Measurements from ENCODE around the gene ATP10D. TPM values are rescaled to one million over a fixed set of nuclear protein-coding genes. Genes with fewer than 3 reads are reported as not detected.

Gene ATP10D
- total and polyA plus RNA-seq, 8 donors = 1.5 to 72.9 (median 7.3) TPM

DNA sequence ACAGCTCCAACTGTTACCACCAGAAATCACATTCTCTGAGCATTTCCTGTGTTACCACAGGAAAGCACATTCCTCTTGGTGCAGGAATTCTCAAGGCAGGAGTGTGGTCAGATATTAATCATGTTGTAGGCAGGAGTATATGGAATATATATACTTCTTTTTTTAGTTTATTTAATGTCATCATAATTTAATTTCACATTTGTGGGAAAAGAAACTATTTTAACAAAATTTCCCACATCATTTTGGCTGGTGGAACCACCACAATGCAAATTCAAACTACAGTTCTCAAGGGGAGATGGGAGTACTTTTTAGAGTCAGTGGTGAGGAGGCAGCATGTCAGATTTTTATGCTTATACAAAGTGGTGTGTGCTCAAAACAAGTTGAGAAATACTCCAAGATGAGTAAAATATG, 139.0 kb downstream of the ATP10D start:
- TF ChIP-seq POLR2AphosphoS5 (IDR thresholded peaks at IDR 0.05) (no peak), EP300 (IDR thresholded peaks at IDR 0.05) (no peak), POLR2A (IDR thresholded peaks at IDR 0.05) (no peak)
- TF ChIP-seq, protein P1, sequence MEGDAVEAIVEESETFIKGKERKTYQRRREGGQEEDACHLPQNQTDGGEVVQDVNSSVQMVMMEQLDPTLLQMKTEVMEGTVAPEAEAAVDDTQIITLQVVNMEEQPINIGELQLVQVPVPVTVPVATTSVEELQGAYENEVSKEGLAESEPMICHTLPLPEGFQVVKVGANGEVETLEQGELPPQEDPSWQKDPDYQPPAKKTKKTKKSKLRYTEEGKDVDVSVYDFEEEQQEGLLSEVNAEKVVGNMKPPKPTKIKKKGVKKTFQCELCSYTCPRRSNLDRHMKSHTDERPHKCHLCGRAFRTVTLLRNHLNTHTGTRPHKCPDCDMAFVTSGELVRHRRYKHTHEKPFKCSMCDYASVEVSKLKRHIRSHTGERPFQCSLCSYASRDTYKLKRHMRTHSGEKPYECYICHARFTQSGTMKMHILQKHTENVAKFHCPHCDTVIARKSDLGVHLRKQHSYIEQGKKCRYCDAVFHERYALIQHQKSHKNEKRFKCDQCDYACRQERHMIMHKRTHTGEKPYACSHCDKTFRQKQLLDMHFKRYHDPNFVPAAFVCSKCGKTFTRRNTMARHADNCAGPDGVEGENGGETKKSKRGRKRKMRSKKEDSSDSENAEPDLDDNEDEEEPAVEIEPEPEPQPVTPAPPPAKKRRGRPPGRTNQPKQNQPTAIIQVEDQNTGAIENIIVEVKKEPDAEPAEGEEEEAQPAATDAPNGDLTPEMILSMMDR (IDR thresholded peaks at IDR 0.05) = no peak
- no peak overlapping the region for H3K4me3 ChIP-seq
- DNase-seq = no peak
- intact Hi-C loops (cut with DNase I; ENCODE audit: low total_unique reads) = no loop called here
- H3K27ac ChIP-seq = no peak overlapping the region
- H3K9me3 ChIP-seq = no peaks in the 10 kb centered on the region
- H3K36me3 ChIP-seq = no peaks in the 10 kb centered on the region
- H3K4me1 ChIP-seq = no peaks in the 10 kb centered on the region
- H3K27me3 ChIP-seq = no peaks in the 10 kb centered on the region

GRCh38 chr4:47631161-47631560, 146.1 kb downstream of the ATP10D start:
- Histone ChIP-seq H3K27ac (no peak overlapping the region), H3K4me3 (no peak overlapping the region), H3K4me1 (no peaks in the 10 kb centered on the region), H3K36me3 (no peaks in the 10 kb centered on the region), H3K9me3 (no peaks in the 10 kb centered on the region), H3K27me3 (no peaks in the 10 kb centered on the region)
- no peak for DNase-seq
- WGBS, 5 donors = 86 to 94% (median 89%) methylated on average over 4 of the region's 4 CpGs
- intact Hi-C loops (cut with DNase I; ENCODE audit: low total_unique reads) = no loop called here
- TF ChIP-seq EP300 (IDR thresholded peaks at IDR 0.05) (no peak), POLR2A (IDR thresholded peaks at IDR 0.05) (no peak), POLR2AphosphoS5 (IDR thresholded peaks at IDR 0.05) (no peak)
- TF ChIP-seq, protein P1 (IDR thresholded peaks at IDR 0.05) = no peak

GRCh38 chr4:47639531-47639930, 154.5 kb downstream of the ATP10D start:
- 65 to 79% (median 73%) methylated on average over 3 of the region's 3 CpGs for WGBS, 5 donors
- TF ChIP-seq POLR2A (IDR thresholded peaks at IDR 0.05) (no peak), POLR2AphosphoS5 (IDR thresholded peaks at IDR 0.05) (no peak), EP300 (IDR thresholded peaks at IDR 0.05) (no peak)
- TF ChIP-seq, protein P1 (IDR thresholded peaks at IDR 0.05) = no peak
- Histone ChIP-seq H3K27ac (no peak overlapping the region), H3K4me1 (no peaks in the 10 kb centered on the region), H3K9me3 (peaks cover 0 to 9% (median 3%) of the 10 kb centered on the region in 4 donors), H3K27me3 (no peaks in the 10 kb centered on the region), H3K36me3 (no peaks in the 10 kb centered on the region), H3K4me3 (no peak overlapping the region)
- DNase-seq = no peak
- intact Hi-C loops (cut with DNase I; ENCODE audit: low total_unique reads) = no loop called here

DNA sequence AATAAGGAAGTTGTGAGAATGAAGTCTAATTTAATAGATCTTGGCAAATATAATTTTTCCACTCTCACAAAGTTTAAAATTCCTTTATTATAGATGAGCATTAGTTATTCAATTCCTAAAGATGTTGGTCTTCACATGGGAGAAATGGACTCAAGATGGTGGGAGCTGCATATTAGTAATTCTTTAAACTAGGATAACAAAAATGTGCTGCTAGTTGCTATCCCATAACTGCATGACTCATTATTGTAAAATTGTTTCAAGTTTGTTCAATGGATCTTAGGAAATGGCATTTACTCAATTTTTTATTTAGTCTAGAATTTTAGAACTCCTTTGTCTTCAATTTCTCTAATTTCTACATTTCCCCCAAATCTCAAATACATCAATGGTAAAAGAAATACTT, 155.8 kb downstream of the ATP10D start:
- Histone ChIP-seq H3K4me1 (no peaks in the 10 kb centered on the region), H3K27ac (no peak overlapping the region), H3K9me3 (peaks cover 0 to 9% (median 3%) of the 10 kb centered on the region in 4 donors), H3K36me3 (no peaks in the 10 kb centered on the region), H3K4me3 (no peak overlapping the region), H3K27me3 (no peaks in the 10 kb centered on the region)
- no peak for TF ChIP-seq POLR2A (IDR thresholded peaks at IDR 0.05)
- no peak for TF ChIP-seq EP300 (IDR thresholded peaks at IDR 0.05)
- TF ChIP-seq, protein P1 (IDR thresholded peaks at IDR 0.05) = no peak
- no peak for TF ChIP-seq POLR2AphosphoS5 (IDR thresholded peaks at IDR 0.05)
- no peak for DNase-seq
- intact Hi-C loops (cut with DNase I; ENCODE audit: low total_unique reads) = no loop called here
